ENCODE results near the gene CD7.

DNA sequence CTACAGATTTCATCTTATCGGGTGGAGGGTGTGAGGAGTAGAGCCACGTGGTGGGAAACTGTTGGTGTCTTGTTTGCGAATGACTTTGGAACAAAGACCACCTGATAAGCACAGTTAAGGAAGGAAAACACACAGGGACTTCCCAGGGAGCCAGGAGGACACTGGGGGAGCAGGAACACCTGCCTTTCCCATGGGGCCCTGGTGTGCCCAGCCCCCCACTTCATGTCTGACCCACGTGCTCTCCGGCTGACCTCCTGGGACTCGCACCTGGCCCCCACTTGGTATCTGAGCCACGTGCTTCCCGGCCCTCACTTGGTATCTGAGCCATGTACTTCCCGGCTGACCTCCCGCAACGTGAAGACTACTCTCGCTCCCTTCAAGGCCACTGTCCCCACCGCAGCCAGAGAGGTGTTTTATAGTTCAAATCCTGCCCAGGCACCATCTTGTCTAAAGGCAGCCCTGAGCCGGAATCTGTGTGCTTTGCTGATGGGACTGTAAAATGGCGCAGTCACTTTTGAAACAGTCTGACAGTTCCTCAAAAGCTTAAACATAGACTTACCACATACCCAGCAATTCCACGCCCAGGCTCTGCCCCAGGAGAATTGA is 38.5 kb downstream of the CD7 start:
- TF ChIP-seq, protein P1, sequence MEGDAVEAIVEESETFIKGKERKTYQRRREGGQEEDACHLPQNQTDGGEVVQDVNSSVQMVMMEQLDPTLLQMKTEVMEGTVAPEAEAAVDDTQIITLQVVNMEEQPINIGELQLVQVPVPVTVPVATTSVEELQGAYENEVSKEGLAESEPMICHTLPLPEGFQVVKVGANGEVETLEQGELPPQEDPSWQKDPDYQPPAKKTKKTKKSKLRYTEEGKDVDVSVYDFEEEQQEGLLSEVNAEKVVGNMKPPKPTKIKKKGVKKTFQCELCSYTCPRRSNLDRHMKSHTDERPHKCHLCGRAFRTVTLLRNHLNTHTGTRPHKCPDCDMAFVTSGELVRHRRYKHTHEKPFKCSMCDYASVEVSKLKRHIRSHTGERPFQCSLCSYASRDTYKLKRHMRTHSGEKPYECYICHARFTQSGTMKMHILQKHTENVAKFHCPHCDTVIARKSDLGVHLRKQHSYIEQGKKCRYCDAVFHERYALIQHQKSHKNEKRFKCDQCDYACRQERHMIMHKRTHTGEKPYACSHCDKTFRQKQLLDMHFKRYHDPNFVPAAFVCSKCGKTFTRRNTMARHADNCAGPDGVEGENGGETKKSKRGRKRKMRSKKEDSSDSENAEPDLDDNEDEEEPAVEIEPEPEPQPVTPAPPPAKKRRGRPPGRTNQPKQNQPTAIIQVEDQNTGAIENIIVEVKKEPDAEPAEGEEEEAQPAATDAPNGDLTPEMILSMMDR (IDR thresholded peaks at IDR 0.05), result no peak
- no peak for TF ChIP-seq POLR2A (IDR thresholded peaks at IDR 0.05)

All from stomach (tissue), 4 donors.